OCI-M2 (cell line): Measurements from ENCODE around the gene RSF1.
"Not testable (repeated sequence)": the region's sequence is repeated elsewhere in the genome, so short reads cannot be mapped to it uniquely, and the experiment has no call there.

Experiments used
- DNase-seq: peaks from one replicate; lab custom pipeline; 2025; ENCODE audit not compliant: unreplicated experiment; lab: John Stamatoyannopoulos, UW

RSF1 gene

GRCh38 chr11:77633926-77634325, 186.6 kb downstream of the RSF1 start:
- not testable (repeated sequence) for DNase-seq

- no peak for DNase-seq
These were observed 190.3 kb downstream of the RSF1 start for GRCh38 chr11:77630157-77630710.

- DNase-seq = peak; percentile 29
These were observed 200.8 kb downstream of the RSF1 start for GRCh38 chr11:77619576-77620198.

- DNase-seq = no peak
These were observed 202.6 kb downstream of the RSF1 start for GRCh38 chr11:77617892-77618291.

- DNase-seq = no peak
These were observed 208.6 kb downstream of the RSF1 start for GRCh38 chr11:77611921-77612320.
